Hematopoietic multipotent progenitor cell treated with erythropoietin and hydrocortisone succinate and interleukin-3 and kit ligand, for 4 days (in vitro differentiated cells): ENCODE results near the gene DDX10.
A peak's percentile ranks its signal among the peaks of the same experiment; 100 is the strongest.

Experiments used
- DNase-seq: peaks from one replicate; pipeline ENCODE4 v3.0.0-alpha.2; 2015

DDX10 gene

GRCh38 chr11:108947654-108948570, 283.0 kb downstream of the DDX10 start:
- DNase-seq = no peak

- no peak for DNase-seq
These were observed 293.7 kb downstream of the DDX10 start for GRCh38 chr11:108958368-108959104.

GRCh38 chr11:108959105-108959761, 294.4 kb downstream of the DDX10 start:
- DNase-seq = no peak

GRCh38 chr11:108959874-108960273, 295.0 kb downstream of the DDX10 start:
- no peak for DNase-seq

GRCh38 chr11:108960501-108960900, 295.6 kb downstream of the DDX10 start:
- no peak for DNase-seq

- DNase-seq = peak; percentile 23
These were observed 296.2 kb downstream of the DDX10 start for GRCh38 chr11:108961095-108961494.

GRCh38 chr11:108963118-108963517, 298.2 kb downstream of the DDX10 start:
- DNase-seq = no peak

- DNase-seq = peak; percentile 15
These were observed 300.6 kb downstream of the DDX10 start for GRCh38 chr11:108965306-108966001.

- no peak for DNase-seq
These were observed 301.3 kb downstream of the DDX10 start for GRCh38 chr11:108966206-108966605.

- no peak for DNase-seq
These were observed 302.1 kb downstream of the DDX10 start for GRCh38 chr11:108966978-108967377.

- no peak for DNase-seq
These were observed 302.7 kb downstream of the DDX10 start for GRCh38 chr11:108967571-108967970.

- DNase-seq = no peak
These were observed 305.5 kb downstream of the DDX10 start for GRCh38 chr11:108970221-108970991.

- DNase-seq = no peak
These were observed 308.7 kb downstream of the DDX10 start for GRCh38 chr11:108973402-108974162.

GRCh38 chr11:108975026-108975425, 310.2 kb downstream of the DDX10 start:
- no peak for DNase-seq

GRCh38 chr11:108975641-108976071, 310.8 kb downstream of the DDX10 start:
- DNase-seq = no peak

- DNase-seq = no peak
These were observed 319.0 kb downstream of the DDX10 start for GRCh38 chr11:108983636-108984420.

- no peak for DNase-seq
These were observed 319.7 kb downstream of the DDX10 start for GRCh38 chr11:108984523-108984922.

GRCh38 chr11:108985236-108985944, 320.5 kb downstream of the DDX10 start:
- DNase-seq = no peak

- no peak for DNase-seq
These were observed 321.0 kb downstream of the DDX10 start for GRCh38 chr11:108985945-108986279.
